Activated naive CD4-positive, alpha-beta T cell (primary cell): ENCODE data around the gene PXN.

Source experiments
- DNase-seq, 4 experiments: peaks; one replicate each; lab custom pipeline; 2025; lab: John Stamatoyannopoulos, UW

Gene PXN

DNA sequence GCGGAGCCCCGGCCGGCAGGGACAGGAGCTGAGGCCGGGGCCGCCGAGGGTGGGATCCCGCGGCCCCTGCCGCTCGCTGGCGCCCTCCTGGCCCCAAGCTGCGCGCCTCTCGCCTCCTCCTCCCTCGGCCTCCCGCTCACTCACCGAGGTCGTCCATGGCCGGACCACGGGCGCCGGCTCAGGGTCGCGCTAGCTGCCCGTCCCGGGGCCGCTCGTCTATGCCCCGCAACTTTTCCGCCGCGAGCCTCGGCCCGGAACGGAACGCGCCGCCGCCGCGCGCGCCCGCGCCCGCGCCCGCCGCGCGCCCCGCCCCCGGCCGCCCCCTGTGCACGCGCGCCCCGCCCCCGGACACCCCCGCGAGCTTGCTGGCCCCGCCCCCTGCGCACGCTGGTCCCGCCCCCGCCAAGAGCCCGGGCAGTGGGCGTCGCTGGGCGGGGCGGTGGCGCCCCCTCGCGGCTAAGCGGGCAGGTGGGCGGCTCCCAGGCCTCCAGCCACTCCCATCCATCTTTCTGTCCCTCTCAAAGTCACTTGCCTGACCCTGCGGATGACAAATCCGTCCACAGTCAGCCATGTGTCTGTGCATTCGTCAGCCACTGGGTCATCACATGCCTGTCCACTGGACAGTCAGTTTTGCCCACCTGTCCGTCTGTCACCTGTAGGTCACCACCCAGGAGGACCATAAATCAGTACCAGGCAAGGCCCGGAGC is at the start of gene PXN:
TSS of gene PXN (minus strand) at position 258 of the 707 bp plus-strand sequence. CDS start at position 157, 101 bp downstream.
- peak; percentile 87 to 95 (median 88) for DNase-seq

DNA sequence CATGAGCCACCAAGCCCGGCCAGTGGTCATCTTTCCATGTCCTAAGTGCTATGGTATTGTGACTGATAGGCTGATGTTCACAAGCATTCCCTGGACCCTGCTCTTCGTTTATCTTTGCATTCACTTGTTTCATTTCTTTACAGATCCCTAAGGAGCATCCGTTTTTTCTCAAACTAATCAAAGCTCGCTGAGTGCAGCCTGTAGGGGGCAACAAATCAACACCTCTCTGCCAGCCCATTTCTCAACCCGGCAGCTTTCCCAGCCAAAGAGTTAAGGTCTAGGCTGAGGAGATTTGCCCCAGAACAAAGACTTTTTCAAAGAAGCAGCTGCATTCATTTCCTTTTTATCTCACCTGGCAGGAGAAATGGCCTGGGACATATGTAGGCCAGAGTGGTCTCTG is 48.7 kb upstream of the PXN start:
- no peak for DNase-seq

DNA sequence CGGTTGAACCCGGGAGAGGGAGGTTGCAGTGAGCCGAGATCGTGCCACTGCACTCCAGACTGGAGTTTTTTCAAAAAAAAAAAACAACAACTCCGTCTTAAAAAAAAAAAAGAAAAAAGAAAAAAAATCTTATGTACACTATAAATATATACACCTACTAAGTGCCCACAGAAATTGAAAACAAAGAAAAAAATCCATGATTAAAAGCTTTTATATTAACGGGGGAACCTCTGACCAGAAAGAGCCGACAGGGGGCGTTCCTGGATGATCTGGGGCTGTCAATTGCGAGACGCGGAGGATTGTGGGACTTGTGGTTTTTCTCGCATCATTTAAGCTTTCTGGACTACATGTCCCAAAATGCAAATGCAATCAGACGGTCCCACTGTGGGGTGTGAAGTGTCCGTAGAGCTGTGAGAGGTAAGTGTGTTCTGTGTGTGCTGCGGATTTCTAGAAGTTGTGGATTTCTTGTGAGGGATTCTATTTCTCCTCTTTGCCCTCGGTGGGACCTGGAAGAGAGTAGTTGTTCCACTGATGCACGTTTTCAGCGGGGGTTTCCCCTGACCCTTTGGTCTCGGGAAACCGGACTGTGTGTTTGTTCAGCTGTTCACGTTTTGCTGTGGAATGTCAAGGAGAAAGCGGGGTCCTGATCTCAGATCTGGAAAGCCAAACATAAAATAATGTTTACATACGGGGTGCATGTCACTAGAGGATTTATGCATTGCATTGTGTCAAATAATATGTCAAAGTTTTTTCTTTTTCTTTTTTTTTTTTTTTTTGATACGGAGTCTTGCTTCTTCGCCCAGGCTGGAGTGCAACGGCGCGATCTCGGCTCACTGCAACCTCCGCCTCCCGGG is 36.7 kb upstream of the PXN start, which contains the start of gene SIRT4:
TSS of gene SIRT4 (plus strand) at position 360 of the 854 bp plus-strand sequence. CDS start 1,241 bp downstream, outside the sequence.
- DNase-seq: peak; percentile 63 to 80 (median 68)

DNA sequence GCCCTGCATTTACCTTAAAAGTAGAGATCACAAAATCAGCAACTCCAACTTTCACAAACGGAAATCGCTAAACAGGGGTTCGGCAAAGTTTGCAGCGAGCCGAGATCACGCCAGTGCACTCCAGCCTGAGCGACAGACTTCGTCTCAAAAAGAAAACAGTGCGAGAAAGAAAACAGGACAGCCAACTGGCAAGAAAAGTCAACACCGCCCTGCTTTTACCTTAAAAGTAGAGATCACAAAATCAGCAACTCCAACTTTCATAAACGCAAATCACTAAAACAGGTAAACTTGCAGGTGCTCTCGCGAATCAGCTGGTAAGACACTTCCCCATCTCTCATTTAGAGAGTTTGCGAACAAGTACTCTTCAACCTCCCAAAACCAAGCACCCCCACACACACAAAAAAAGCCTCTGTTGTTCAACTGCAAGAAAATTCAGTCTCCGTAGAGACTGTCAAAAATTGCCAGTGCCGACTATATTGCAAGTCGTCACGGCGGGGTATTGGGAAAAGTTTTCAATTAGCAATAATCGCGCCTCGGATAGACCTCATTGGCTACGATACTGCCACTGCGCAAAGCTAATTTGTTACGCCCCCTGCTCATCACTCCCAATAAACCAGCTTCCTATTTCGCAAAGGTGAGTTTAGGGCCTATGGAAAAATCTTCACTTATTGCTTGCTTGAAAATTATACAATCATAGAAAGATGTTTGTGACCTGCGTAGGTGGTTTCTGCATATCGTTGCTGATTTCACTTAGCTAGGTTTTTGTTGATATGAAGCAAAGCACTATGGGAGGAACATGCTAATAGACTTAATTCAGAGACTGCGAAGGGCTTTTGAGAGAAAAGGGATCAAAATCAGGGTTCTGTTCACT is 27.4 kb upstream of the PXN start, which contains the start of gene RNU4-1:
TSS of gene RNU4-1 (minus strand) at position 577 of the 871 bp plus-strand sequence.
- peak; percentile 31 to 54 (median 45) for DNase-seq

DNA sequence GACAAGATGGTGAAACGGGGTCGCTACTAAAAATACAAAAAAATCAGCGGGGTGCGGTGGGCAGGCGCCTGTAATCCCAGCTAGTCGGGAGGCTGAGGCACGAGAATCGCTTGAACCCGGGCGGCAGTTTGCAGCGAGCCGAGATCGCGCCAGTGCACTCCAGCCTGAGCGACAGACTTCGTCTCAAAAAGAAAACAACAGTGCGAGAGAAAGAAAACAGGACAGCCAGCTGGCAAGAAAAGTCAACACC is 26.8 kb upstream of the PXN start:
- DNase-seq: peak in 3 of 4 experiments; percentile 32 to 46 (median 41)

DNA sequence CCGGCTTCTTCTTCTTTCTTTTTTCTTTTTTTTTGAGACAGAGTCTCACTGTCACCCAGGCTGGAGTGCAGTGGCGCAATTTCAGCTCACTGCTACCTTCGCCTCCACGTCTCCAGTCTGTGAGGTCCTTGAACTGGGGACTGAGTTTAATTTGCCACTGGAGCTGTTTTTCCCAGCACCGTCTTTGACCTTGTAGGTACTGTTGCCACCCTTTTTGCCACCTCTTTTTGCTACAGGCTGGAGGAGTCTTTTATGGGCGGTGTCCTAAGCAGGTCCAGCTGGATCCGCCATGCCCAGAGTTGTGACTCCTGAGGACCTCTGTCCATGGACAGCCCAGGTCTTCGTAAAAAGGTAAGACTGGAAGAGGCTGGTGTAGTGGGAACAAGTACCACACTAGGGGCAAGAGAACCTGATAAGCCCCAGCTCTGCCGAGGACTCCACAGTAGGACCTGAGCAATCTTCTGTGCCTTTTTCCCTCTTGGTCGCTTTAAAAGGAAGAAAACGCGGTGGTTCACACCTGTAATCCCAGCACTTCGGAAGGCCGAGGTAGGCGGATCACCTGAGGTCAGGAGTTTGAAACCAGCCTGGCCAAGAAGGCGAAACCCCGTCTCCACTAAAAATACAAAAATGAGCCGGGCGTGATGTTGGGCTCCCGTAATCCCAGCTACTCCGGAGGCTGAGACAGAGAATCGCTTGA is 25.2 kb upstream of the PXN start:
- peak in 2 of 4 experiments; percentile 12 to 14 for DNase-seq

DNA sequence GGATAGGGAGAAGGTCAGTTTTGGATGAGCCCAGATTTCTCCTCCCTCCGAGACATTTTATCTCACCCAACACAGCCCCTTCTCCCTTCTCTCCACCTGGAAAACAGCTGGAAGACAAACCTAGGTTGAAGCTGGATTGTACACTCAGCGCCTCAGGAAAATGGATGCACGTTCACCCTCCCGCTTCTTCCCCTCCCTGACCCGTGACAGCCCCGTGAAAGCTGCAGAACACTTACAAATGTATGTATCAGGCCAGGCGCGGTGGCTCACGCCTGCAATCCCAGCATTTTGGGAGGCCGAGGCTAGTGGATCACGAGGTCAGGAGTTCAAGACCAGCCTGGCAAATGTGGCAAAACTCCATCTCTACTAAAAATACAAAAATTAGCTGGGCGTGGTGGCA is 22.0 kb upstream of the PXN start:
- no peak for DNase-seq

DNA sequence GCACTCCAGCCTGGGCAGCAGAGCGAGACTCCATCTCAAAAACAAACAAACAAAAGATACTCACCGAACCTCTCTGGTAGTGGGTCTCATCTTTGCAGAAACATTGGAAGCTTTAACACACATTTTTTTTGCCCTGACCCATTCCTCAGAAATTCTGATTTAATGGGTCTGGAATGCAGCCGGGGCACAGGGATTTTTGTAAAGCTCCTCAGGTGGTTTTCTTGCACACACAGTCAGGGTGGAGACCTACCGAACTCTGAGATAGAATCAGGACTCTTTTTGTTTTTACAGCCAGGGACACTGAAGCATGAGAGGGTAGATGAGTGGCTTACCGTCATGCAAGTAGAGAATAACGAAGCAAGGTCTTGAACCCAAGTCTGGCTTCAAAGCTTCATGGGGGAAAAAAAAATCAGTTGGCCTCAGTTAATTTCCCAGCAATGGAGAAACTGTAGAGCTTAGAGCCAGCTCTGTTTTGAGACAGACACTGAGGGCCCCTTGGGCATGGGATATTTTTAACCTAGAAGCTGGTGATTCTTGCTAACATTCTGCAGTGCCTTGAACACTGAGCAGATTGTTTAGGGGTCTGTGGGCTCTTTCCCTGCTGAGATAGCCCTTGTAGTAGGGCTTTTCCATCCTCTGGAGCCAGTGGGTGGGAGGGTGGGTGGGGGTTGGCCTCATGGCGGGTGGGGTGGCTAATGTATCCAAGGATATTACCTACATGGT is 21.4 kb upstream of the PXN start:
- DNase-seq: no peak

DNA sequence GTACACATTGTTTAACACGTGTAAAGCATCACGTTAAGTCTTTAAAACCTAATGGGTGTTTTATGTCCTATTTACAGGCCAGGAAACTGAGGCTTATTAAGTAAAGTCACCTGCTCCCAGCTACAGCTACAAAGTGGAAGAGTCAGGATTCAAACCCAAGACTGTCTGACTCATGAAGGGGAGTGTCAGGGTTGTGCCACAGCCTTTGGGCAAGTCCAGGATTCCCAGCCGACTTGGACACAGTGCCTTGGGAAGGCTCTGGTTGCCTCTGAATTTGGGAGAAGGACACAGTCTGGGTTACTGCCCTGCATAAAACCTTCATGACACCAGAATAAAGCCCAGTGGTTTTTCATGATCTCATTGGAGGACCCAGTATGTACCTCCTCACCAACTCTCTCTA is 18.9 kb upstream of the PXN start:
- DNase-seq: no peak

DNA sequence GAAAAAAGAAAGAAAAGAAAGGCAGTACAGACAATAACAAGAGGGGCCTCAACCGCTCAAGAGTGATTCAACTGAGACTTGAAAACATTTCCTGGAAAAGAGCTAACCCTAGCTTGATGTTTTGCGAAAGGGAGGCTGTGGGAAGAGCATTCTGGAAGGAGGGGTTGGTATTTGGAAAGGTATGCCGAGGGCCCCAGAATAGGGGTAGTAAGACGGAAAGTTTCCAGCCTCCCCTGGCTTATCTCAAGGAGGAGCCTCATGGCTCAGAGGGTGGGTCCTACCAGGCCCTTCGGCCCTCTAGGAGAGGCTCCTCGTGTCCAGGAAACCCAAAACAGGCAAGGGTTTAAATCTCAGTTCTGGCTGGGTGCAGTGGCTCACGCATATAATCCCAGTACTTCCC is 17.8 kb upstream of the PXN start:
- DNase-seq: no peak

DNA sequence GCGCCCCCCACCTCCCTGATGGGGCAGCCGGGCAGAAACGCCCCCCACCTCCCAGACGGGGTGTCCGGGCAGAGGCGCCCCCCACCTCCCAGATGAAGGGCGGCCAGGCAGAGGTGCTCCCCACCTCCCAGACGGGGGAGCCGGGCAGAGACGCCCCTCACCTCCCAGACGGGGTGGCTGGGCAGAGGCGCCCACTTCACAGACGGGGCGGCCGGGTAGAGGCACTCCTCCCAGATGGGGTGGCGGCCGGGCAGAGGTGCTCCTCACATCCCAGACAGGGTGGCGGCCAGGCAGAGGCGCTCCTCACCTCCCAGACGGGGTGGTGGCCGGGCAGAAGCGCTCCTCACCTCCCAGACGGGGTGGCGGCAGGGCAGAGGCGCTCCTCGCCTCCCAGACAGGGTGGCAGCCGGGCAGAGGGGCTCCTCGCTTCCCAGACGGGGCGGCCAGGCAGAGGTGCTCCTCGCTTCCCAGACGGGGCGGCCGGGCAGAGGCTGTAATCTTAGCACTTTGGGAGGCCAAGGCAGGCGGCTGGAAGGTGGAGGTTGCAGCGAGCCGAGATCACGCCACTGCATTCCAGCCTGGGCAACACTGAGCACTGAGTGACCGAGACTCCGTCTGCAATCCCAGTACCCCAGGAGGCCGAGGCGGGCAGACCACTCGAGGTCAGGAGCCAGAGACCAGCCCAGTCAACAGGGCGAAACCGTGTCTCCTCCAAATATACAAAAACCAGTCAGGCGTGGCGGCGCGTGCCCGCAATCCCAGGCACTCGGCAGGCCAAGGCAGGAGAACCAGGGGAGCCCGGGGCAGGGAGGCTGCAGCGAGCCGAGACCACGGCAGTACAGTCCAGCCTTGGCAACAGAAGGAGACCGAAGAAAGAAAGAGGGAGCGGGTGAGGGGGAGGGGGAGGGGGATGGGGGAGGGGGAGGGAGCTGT is 12.9 kb upstream of the PXN start:
- DNase-seq: no peak

DNA sequence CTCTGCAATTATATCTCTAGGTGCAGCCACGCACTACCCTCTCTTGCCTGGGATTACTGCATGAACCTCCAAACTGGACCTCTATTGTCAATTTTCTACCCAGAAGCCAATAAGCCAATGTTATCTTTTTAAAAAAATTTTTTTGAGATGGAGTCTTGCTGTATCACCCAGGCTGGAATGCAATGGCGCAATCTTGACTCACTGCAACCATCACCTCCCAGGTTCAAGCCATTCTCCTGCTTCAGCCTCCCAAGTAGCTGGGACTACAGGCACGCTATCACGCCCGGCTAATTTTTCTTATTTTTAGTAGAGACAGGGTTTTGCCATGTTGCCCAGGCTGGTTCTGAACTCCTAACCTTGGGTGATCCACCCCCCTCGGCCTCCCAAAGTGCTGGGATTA is 11.2 kb upstream of the PXN start:
- no peak for DNase-seq

DNA sequence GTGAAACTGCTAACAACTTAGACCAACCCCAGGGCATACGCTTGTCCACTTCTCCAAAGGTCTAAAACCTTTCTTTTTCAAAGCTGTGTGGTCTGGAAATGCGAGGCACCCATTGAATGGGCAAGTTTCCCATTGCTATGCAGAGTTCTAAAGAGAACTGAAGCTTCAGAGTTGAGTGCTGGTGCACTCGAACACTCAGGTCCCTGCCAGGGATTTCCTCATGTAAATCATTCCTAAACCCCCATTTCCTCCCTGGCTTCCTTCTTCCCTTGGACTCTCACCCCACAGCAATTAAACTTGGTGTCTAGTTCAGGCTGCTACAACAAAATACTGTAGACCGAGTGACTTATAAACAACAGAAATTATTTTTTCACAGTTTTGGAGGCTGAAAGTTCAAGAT is 2.2 kb upstream of the PXN start:
- no peak for DNase-seq

DNA sequence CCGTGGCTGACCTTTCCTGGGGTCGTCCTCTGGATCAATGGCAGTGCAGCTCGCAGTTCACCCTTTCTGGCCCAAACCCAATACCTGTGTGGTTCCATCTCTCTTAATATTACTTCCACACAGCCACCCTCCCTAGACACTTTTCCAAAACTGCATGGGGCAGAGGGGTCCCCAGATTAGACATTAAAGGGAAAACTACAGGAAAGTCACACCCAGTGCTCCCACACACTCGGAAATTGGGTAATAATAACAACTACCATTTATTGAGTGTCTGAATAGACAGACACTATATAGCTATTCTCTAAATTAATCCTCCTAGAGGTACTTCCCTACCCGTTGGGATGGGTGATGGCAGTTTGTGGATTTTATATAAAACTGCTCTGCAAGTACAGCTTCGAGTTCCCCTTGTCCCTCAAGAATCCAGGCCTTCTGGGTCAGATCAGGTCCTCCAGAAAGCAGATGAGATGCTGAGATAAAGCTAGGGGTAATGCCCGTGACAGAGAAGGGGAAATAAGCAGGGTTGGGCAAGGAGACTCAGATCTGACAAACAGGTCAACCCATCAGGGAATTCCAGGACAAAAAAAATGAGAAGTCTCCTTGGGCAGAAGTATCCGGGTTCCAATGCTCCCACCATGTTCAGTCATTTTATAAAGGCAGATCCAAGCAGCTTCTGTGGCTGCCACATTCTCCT is 795 bp upstream of the PXN start:
- no peak for DNase-seq

DNA sequence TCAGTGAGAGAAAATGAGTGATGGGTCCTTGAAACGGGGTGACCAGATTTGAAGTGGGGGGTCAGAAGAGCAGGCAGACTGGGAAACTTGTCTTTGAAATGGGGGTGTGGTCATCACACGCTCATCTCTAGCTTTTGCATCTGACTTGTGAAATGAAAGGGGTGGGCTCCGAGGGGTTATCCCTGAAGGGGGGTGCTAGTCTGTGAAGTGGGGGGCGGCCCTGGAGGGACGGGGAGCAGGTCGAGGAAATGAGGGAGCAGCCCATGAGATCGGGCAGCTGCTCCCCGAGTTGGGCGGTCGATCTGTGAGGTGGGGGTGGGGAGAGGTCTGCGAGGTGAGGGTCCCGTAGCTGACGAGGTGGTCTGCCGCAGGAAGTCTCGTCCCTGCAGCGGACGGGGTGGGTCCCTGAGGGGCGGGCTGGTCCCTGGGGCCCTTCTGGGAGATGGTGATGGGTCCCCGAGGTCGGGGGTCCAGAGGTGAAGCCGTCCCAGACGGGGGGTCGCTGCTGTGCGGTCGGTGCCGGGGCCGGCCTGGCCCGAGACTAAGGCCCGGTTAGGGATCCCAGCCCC is 542 bp downstream of the PXN start:
- DNase-seq: no peak

DNA sequence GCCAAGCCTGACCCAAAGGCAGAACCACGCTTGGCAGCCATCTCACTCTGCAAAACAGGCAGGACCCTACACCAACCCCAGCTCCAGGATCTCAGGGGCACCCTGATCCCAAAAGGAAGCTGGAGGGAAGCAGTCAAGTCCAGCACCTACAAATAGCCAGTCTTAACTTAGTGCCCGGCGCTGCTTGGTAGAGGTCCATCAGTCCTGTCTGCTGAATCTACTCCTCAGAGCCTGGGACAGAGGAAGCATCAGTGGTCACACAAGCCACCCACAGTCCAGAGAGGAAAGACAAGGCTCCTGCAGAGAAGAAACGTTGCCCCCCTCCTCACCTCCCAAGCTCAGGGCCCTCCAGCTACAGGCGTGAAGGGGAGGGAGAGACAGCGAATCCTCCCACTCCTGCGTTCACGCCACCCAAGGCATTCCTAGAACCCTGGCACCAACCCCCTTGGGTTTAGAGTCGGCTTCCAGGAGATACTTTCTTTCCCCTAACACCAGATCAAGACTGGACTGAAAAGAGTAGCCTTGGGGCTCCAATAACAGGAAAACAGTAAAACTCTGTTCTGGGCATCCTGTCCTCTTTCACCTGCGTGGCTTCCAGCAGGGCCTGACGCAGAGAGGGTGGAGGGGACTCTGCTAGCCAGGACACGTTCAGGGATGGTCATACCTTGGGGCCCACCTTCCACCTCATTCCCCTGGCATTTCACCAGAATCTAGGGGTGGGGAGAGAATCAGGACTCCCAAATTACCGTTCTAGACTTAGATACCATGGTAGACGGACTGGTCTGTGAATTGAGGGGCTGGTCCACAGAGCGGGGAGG is 1.2 kb downstream of the PXN start:
- no peak for DNase-seq

DNA sequence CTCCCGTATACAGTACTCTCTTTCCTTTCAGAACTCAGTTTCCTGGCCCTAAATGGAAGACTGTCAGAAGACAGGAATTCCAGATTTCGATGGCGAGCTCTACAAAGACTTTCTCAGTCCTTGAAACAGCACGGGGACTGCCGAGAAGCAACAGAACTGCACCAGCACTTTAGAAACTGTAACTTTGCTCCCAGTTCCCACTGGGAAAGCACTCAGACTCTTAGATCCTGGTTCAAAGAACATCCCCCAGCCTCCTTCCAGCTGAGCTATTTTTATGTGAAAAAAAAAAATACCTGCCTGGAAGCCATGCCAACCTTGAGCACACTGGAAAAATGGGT is 1.8 kb downstream of the PXN start:
- no peak for DNase-seq
